Hematopoietic multipotent progenitor cell treated with erythropoietin and hydrocortisone succinate and interleukin-3 and kit ligand, for 17 days (in vitro differentiated cells): ENCODE results near the gene CCDC159.
"Not testable (repeated sequence)": the region's sequence is repeated elsewhere in the genome, so short reads cannot be mapped to it uniquely, and the experiment has no call there.

Source experiments
- DNase-seq: peaks from one replicate; pipeline ENCODE4 v3.0.0-alpha.2; 2015; ENCODE audit warnings: low spot score

CCDC159 gene

GRCh38 chr19:11338121-11338520, 8.2 kb upstream of the CCDC159 start:
- no peak for DNase-seq

GRCh38 chr19:11338569-11339253, 7.6 kb upstream of the CCDC159 start:
- DNase-seq = no peak

- no peak for DNase-seq
These were observed 6.8 kb upstream of the CCDC159 start, which contains the start of gene RAB3D for GRCh38 chr19:11339254-11340098. Gene RAB3D (minus strand): TSS chr19:11339657. CDS start chr19:11337399, 2,258 bp downstream.

GRCh38 chr19:11340099-11340467, 6.2 kb upstream of the CCDC159 start:
- DNase-seq = not testable (repeated sequence)

- DNase-seq = no peak
These were observed 3.9 kb upstream of the CCDC159 start for GRCh38 chr19:11342429-11342828.

- no peak for DNase-seq
These were observed 1.1 kb upstream of the CCDC159 start for GRCh38 chr19:11345122-11345803.

- DNase-seq = no peak
These were observed 1.3 kb downstream of the CCDC159 start for GRCh38 chr19:11347546-11348039.

GRCh38 chr19:11349171-11349570, 2.9 kb downstream of the CCDC159 start:
- DNase-seq = no peak

- DNase-seq = not testable (repeated sequence)
These were observed 7.8 kb downstream of the CCDC159 start for GRCh38 chr19:11354102-11354501.

GRCh38 chr19:11355160-11356073, 9.1 kb downstream of the CCDC159 start, which contains the start of gene PLPPR2:
Gene PLPPR2 (plus strand): TSS chr19:11355432. CDS start chr19:11357674, 2,242 bp downstream.
- DNase-seq = peak; percentile 64

- DNase-seq = no peak
These were observed 9.7 kb downstream of the CCDC159 start for GRCh38 chr19:11356074-11356397.

GRCh38 chr19:11356676-11357550, 10.6 kb downstream of the CCDC159 start:
- DNase-seq = no peak

- no peak for DNase-seq
These were observed 13.1 kb downstream of the CCDC159 start for GRCh38 chr19:11359421-11359820.

GRCh38 chr19:11361037-11361770, 14.9 kb downstream of the CCDC159 start:
- DNase-seq = peak; percentile 31

GRCh38 chr19:11361771-11362731, 15.7 kb downstream of the CCDC159 start:
- DNase-seq = no peak

GRCh38 chr19:11363881-11364280, 17.6 kb downstream of the CCDC159 start:
- no peak for DNase-seq

- no peak for DNase-seq
These were observed 18.1 kb downstream of the CCDC159 start for GRCh38 chr19:11364296-11364904.

GRCh38 chr19:11364935-11365334, 18.6 kb downstream of the CCDC159 start:
- no peak for DNase-seq
